PC-9 (cell line): ENCODE results near the gene NGB.

Experiments
- CTCF ChIP-seq: fragments of 200-600 bp; sonication (generic); conservative IDR thresholded peaks from 2 replicates; pipeline ENCODE4 v1.6.1; 2017; ENCODE audit warnings: mixed run types, antibody characterized with exemption, mild to moderate bottlenecking, moderate library complexity
- EZH2 ChIP-seq: fragments of 200-600 bp; sonication (generic); IDR thresholded peaks from 2 replicates; pipeline ENCODE4 v1.8.0; 2017; ENCODE audit warnings: antibody characterized with exemption, low read depth

- TF ChIP-seq CTCF (no peak), EZH2 (no peak)
Measured at GRCh38 chr14:77222546-77223225, 48.3 kb downstream of the NGB start.
